ENCODE results near the gene NUDT1.
A peak's percentile ranks its signal among the peaks of the same experiment; 100 is the strongest.

The NUDT1 gene

DNA sequence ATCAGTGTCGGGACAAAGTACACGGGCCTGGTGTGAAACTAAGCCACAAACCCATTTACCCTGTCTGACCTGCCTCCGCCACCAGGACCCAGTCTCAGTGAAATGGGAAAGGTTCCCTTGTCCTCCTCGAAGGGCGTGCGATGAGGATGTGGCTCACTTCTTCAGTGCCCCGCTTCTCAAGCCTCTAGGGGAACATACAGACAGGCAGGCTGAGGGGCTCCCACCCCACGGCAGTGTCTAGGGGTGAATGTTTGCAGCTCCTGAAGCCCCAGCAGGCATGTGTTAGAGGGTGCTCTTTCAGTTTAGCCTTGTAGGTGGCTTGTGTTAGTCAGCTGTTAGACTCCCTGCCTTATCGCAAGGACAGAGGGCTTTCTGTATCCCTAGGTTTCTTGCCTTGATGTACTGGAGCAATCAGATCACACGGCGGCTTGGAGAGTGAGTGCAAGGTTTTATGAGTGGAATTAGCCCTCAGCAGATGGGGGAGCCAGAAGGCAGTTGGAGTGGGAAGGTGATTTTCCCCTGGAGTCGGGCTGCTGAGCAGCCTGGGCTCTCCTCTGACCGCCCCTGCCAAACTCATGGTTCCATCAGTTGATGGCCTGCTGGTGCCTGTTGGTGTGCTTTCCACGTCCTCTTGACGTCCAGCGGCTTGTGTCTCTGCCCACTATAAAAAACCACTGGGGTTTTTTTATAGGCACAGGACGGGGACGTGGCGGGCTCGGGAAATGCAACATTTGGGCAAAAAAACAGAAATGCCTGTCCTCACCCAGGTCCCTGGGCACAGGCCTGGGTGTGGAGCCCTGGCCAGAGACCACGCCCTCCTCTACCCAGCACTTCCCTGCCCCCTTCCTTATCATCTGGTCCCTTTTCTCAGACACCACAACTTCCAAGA lies 759 bp downstream of the NUDT1 start:
- no peak for TF ChIP-seq SUZ12 (IDR thresholded peaks at IDR 0.05)
- TF ChIP-seq BHLHE40 (IDR thresholded peaks at IDR 0.05; ENCODE audit: borderline replicate concordance), result no peak
- no peak for TF ChIP-seq CTBP1 (IDR thresholded peaks at IDR 0.05; ENCODE audit: borderline replicate concordance)
- POLR2A ChIA-PET, result interaction anchor here (0.9 to 2.9 kb wide), 11 partner anchors 7 to 117 kb away, joined by 3 to 20 read pairs (median 3); partner anchors contain the start of genes EIF3B and MAD1L1
- DNase-seq (ENCODE audit: extremely low spot score), result no peak
- CTCF ChIA-PET, result no interaction called here

DNA sequence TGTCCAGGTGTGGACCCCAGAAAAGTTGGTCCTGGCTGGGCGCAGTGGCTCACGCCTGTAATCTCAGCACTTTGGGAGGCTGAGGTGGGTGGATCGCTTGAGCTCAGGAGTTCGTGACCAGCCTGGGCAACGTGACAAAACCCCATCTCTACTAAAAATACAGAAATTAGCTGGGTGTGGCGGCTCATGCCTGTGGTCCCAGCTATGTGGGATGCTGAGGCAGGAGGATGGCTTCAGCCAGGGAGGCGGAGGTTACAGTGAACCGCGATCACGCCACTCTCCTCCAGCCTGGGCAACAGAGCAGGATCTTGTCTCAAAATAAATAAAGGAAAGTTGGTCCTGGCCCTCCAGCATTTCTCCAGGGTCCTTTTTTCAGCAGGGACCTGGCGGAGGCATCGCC lies 1.4 kb downstream of the NUDT1 start:
- CTCF ChIA-PET, result no interaction called here
- POLR2A ChIA-PET, result interaction anchor here (2.9 kb wide), 1 partner anchor 11 kb away, joined by 20 read pairs; the partner anchor contains the start of gene MAD1L1
- DNase-seq (ENCODE audit: extremely low spot score), result no peak
- TF ChIP-seq CTBP1 (IDR thresholded peaks at IDR 0.05; ENCODE audit: borderline replicate concordance) (no peak), TARDBP (IDR thresholded peaks at IDR 0.05) (no peak), NFRKB (IDR thresholded peaks at IDR 0.05) (no peak), FOXA1 (IDR thresholded peaks at IDR 0.05) (no peak), L3MBTL2 (conservative IDR thresholded peaks at IDR 0.05) (no peak), HDGF (IDR thresholded peaks at IDR 0.05; ENCODE audit: borderline replicate concordance) (no peak)

GRCh38 chr7:2244404-2244995 lies 2.5 kb downstream of the NUDT1 start:
- no peak for DNase-seq (ENCODE audit: extremely low spot score)
- ChIA-PET CTCF (interaction anchor here (0.6 to 1.0 kb wide), 2 partner anchors 104 to 653 kb away, joined by 3 read pairs; no protein-coding TSS in a partner anchor), POLR2A (interaction anchor here (0.7 to 1.0 kb wide), 2 partner anchors 8 to 107 kb away, joined by 3 read pairs; no protein-coding TSS in a partner anchor)
- TF ChIP-seq LEF1 (IDR thresholded peaks at IDR 0.05; ENCODE audit: borderline replicate concordance) (no peak), PKNOX1 (IDR thresholded peaks at IDR 0.05) (no peak), ELF4 (IDR thresholded peaks at IDR 0.05) (no peak), SUZ12 (IDR thresholded peaks at IDR 0.05) (no peak), SP1 (IDR thresholded peaks at IDR 0.05) (no peak), ZNF384 (IDR thresholded peaks at IDR 0.05) (no peak), HDGF (IDR thresholded peaks at IDR 0.05; ENCODE audit: borderline replicate concordance) (no peak), L3MBTL2 (conservative IDR thresholded peaks at IDR 0.05) (no peak), CTBP1 (IDR thresholded peaks at IDR 0.05; ENCODE audit: borderline replicate concordance) (no peak), TARDBP (IDR thresholded peaks at IDR 0.05) (no peak), FOXA1 (IDR thresholded peaks at IDR 0.05) (no peak), BHLHE40 (IDR thresholded peaks at IDR 0.05; ENCODE audit: borderline replicate concordance) (no peak)

- ChIA-PET POLR2A (no interaction called here), CTCF (no interaction called here)
- TF ChIP-seq HDGF (IDR thresholded peaks at IDR 0.05; ENCODE audit: borderline replicate concordance) (no peak), LEF1 (IDR thresholded peaks at IDR 0.05; ENCODE audit: borderline replicate concordance) (no peak), ELF4 (IDR thresholded peaks at IDR 0.05) (no peak), SUZ12 (IDR thresholded peaks at IDR 0.05) (no peak), ZNF384 (IDR thresholded peaks at IDR 0.05) (no peak), NFRKB (IDR thresholded peaks at IDR 0.05) (no peak), ARNT (IDR thresholded peaks at IDR 0.05) (no peak), CTBP1 (IDR thresholded peaks at IDR 0.05; ENCODE audit: borderline replicate concordance) (no peak), PKNOX1 (IDR thresholded peaks at IDR 0.05) (no peak), FOXM1 (IDR thresholded peaks at IDR 0.05; ENCODE audit: borderline replicate concordance) (no peak), SP1 (IDR thresholded peaks at IDR 0.05) (no peak), L3MBTL2 (conservative IDR thresholded peaks at IDR 0.05) (no peak), BHLHE40 (IDR thresholded peaks at IDR 0.05; ENCODE audit: borderline replicate concordance) (no peak), TARDBP (IDR thresholded peaks at IDR 0.05) (no peak), FOXK2 (IDR thresholded peaks at IDR 0.05) (no peak), FOXA1 (IDR thresholded peaks at IDR 0.05) (no peak)
- no peak for DNase-seq (ENCODE audit: extremely low spot score)
Observed at GRCh38 chr7:2245883-2246675, 4.1 kb downstream of the NUDT1 start.

DNA sequence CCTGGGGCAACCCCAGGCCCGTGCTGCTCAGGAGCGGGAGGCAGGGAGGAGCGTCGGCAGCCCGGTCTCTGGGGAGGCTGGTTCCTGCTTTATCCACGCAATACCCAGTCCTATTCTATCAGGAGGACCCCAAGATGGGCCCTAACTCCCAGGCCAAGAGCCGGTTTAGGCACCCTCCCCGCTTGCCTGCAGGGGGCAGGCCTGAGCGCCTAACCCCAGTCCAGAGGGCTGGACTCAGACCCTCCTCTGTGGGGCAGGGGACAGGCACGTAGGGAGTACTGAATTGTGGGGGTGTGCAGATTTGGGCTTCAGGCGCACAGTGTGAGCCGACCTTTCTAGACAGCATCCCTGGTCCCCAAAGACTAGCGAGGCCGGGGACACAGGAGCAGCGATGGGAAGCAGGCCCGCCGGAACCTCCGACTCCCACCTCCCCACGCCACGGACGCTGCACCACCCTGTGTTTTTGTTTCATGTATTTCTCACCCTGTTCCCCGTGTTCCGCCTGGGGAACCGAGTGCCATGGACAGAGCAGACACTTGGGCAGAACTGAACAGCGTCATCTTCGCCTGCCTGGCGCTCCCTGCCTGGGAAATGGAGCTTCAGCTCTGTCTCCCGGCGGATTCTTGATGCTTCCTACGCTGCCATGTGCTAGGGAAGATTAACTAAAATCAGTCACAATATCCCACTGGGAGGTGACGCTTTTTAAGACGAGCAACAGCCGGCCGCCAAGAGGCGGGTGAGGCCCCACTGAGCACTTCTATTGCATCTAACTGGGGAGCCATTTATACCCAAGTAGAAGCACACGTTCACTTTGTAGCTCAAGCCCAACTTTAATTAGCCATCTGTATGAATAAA lies 5.3 kb downstream of the NUDT1 start:
- ChIA-PET POLR2A (interaction anchor here (2.0 kb wide), 1 partner anchor 106 kb away, joined by 4 read pairs; no protein-coding TSS in a partner anchor), CTCF (interaction anchor here (0.7 kb wide), 1 partner anchor 59 kb away, joined by 3 read pairs; no protein-coding TSS in a partner anchor)
- TF ChIP-seq SUZ12 (IDR thresholded peaks at IDR 0.05) (no peak), BHLHE40 (IDR thresholded peaks at IDR 0.05; ENCODE audit: borderline replicate concordance) (no peak)
- peak; percentile 71 for DNase-seq (ENCODE audit: extremely low spot score)

Data from HEK293T (cell line).